NCI-H128 (cell line): ENCODE data around the gene FARP1.
A peak's percentile ranks its signal among the peaks of the same experiment; 100 is the strongest.

Experiments
- DNase-seq: peaks from one replicate; lab custom pipeline; 2025; ENCODE audit not compliant: unreplicated experiment; lab: John Stamatoyannopoulos, UW

The FARP1 gene

GRCh38 chr13:98439126-98439828 is 296.4 kb downstream of the FARP1 start:
- no peak for DNase-seq

DNA sequence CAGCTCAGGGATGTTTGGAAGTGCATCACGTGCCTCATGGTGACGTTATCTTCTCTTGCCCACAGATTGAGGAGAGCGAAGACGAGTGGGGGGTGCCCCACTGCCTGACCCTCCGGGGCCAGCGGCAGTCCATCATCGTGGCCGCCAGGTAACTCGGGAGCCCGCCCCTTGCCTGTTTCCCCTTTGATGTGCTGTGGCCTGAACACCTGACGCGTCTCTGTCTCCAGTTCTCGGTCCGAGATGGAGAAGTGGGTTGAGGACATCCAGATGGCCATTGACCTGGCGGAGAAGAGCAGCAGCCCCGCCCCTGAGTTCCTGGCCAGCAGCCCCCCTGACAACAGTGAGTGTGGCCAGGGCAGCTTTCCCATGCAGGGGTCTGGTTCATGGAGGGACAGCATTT is 297.0 kb downstream of the FARP1 start:
- no peak for DNase-seq

DNA sequence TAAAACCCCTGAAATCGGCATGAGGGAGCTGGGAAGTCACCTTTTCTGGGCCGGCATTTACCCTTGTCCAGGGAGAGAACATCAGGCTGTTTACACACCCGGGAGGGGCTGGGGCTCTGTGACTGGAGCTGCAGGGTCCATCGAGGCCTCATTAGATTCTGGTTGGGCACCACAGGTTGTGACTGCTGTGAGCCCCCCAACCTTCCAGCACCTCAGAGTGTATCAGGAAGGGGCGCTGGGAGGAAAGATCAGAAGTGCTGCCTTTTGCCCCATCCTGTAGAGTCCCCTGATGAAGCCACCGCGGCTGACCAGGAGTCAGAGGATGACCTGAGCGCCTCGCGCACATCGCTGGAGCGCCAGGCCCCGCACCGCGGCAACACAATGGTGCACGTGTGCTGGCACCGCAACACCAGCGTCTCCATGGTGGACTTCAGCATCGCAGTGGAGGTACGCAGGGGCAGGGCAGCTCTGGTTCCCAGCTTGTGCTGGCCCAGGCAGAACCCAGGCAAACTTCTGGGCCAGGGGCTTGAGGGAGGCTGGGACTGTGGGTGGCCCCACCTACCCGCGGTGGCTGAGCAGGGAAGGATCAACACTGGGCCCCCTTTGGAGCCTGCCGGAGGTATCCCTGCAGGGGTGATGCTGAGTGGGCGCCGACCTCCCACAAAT is 297.6 kb downstream of the FARP1 start:
- DNase-seq: no peak

DNA sequence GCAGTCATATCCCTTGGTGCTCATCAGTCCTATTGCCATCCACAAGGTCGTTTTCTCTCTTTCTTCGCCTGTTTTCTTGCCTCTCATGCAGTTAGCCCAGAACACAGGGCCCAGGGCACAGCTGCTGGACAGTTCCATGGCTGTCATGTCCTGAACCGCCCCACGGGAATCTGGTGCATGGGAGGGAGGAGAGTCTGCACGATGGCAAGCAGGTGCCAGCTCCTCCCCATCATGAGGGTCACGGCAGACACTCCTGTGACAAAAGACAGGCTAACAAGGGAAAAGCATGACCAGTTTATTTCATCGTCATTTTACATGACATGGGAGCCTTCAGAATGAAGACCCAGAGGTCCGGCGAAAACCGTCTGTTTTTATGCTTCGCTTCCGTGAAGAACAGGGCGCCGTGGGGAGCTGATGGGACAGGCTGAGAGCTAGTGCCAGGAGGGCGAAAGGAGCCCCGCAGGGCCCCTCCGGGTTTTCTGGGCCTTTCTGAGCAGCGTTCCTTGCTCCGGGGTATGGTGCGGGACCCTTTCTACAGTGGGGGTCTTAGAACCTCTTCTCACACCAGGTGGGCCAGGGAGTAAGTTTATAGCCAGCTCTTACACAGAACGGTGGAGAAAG is 298.3 kb downstream of the FARP1 start:
- DNase-seq: no peak

- DNase-seq: no peak
These were observed 299.7 kb downstream of the FARP1 start for GRCh38 chr13:98442391-98443230.

GRCh38 chr13:98443329-98443728 is 300.4 kb downstream of the FARP1 start:
- no peak for DNase-seq

GRCh38 chr13:98443800-98444325 is 301.0 kb downstream of the FARP1 start:
- DNase-seq: no peak

DNA sequence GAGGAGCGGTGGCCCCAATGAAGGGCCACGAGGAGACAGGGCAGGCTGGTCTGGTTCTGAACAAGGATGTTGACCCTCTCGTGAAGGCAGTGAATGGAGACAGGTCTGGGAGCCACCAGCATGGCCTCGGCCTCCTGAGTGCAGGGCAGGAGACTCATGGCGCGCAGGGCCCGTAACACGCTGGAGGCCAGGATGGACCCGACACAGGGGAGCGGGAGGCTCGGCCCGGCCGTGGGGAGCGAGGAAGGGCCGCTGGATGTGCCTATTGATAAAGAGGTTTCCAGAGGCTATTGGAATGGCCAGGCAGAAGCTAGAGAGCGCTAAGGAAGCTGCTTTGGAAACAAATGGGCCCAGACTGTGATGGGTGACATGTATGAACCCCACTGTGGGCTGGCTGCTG is 301.5 kb downstream of the FARP1 start:
- no peak for DNase-seq

DNA sequence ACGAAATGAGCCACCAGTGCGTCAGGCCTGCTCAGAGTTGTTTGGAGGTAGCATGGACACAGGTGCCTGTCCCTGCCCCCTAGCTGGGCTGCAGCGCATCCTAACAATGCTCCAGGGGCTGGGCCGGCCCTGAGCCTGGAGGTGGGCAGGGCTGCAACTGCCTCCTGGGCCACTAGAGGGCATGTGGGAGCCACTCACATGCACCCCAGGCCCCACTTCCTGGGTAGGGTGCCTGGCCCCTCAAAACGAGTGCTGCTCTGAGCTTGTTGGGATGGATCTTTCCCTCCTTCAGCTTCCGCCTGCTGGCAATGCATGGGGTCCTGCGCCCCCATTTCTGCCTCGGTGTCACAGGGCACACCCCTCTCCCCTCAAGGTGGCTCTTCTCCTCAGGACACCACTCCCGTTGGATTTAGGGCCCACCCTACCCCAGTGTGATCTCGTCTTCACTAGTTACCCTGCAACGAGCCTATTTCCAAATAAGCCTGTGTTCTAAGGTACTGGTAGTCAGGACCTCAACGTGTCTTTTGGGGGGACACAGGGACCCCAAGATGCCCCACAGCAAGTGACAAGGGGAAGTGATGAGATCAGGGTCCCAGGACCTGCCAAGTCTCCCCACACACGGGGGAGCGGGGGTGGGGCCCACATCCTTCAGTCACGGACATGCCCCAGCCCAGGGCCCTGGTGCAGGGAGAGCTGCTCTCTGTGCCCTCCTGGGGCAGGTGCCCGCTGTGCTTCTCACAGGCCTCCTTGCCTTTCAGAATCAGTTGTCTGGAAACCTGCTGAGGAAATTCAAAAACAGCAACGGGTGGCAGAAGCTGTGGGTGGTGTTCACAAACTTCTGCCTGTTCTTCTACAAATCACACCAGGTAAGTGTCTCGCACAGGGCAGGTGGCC is 302.7 kb downstream of the FARP1 start:
- DNase-seq: peak; percentile 15

DNA sequence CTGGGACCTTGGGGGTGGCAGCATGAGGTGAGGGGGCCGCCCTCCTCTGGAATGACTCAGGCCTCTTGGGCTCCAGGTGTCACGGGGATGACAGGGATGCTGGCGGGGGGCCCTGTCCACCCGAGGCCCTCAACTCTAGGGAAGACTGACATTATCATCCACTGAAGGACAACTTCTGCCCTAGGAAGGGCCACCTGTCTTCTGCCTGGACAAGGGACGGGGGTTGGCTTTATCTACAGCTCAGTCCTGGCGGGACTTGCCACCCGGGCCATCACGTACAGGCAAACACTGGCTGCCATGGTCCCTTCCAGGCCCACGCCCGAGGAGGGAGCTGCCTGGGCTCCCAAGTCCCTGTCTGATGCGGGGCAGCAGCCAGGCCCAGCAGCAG is 303.3 kb downstream of the FARP1 start:
- no peak for DNase-seq

GRCh38 chr13:98447130-98447529 is 304.2 kb downstream of the FARP1 start:
- DNase-seq: no peak

DNA sequence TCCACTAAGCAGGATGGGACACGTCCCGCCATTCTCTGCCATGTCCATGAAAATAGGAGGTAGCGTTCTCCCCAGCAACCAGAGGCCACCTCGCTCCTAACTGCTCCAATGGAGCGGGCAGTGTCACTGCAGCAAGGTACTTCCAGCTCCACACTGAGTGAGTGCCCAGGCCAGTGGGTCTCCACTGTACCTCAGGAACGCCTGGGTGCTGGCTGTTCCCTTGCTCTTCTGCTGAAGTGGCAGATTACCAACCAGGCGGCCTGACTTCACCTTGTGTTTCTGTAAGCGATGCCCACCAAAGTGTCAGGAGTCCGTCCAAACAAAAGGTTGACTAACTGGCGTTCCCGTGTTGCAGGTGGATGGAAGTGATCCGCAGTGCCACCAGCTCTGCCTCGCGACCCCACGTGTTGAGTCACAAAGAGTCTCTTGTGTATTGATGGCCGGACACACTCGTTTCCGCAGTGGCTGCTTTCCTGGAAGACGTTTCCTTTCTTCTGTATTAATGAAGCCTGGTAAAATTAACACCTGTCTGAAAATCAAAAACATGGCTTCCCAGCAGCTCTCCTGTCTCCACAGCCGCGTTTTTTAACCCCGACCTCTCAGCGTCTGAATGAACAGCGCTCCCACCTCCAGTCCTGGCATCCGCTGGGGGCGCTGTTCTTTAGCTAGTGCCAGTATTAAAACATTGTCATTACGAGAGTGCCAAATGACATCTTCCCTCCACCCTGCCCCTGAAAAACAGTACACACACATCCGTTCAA is 305.2 kb downstream of the FARP1 start:
- no peak for DNase-seq

- DNase-seq: no peak
These were observed 305.7 kb downstream of the FARP1 start for GRCh38 chr13:98448642-98448928.

DNA sequence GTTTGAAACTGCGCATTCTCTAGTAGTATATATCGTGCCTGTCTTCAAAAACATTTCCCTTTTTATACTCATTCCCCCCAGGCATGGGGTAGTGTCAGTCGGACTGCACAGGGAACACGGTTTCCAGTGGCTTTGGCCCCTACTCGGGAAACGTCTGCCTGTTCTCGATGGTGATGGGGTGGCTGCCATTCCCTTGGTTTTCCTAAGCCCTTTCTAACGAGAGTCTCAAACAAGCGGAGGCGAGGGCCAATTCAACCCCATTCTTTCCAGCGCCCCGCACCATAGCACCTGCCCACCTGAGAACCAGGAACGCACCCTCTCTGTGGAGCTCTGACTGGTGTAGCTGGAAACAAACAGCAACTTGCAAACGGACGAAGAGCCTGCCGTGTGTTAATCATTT is 306.4 kb downstream of the FARP1 start:
- no peak for DNase-seq

GRCh38 chr13:98450026-98450425 is 307.1 kb downstream of the FARP1 start:
- no peak for DNase-seq

- DNase-seq: no peak
These were observed 307.7 kb downstream of the FARP1 start for GRCh38 chr13:98450539-98451111.

- DNase-seq: no peak
These were observed 309.0 kb downstream of the FARP1 start for GRCh38 chr13:98451676-98452470.
